IMR-90 (cell line): ENCODE results near the gene IRS2. TPM values are rescaled to one million over a fixed set of nuclear protein-coding genes. Genes with fewer than 3 reads are reported as not detected.

ENCODE experiments used
- ATAC-seq: fragments of 200-7000 bp; cut with Tn5 transposase; 2 replicates; pipeline ENCODE4 v1.9.1; 2020; ENCODE audit warnings: low read depth, mild to moderate bottlenecking, moderate library complexity
- BruUV-seq: library from RNA; stranded (reverse); fragments of 400-500 nt; replicated peaks from 2 replicates; lab custom pipeline; 2021; lab: Mats Ljungman, UMichigan
- CTCF ChIA-PET: fragments of 300-600 bp; formaldehyde crosslinking; extraction: SDS; loops from one replicate; lab custom pipeline; 2021; ENCODE audit warnings: antibody characterized with exemption; lab: Yijun Ruan, JAX
- POLR2A ChIA-PET: fragments of 300-600 bp; sonication (Branson Sonifier 250); formaldehyde crosslinking; loops from one replicate; lab custom pipeline; 2022; ENCODE audit warnings: antibody characterized with exemption; ENCODE audit not compliant: unreplicated experiment; lab: Charles Lee
- DNase-seq: peaks from one replicate; pipeline ENCODE4 v3.0.0; 2013
- H2AFZ ChIP-seq: replicated peaks from 2 replicates; pipeline ENCODE3; 2013; ENCODE audit warnings: low read length, mild to moderate bottlenecking; ENCODE audit not compliant: poor library complexity
- H2AK5ac ChIP-seq: 2 replicates; pipeline ENCODE4 v1.6.1; 2013; ENCODE audit warnings: low read depth, low read length, inconsistent platforms
- H2AK9ac ChIP-seq: replicated peaks from 2 replicates; pipeline ENCODE3; 2013; ENCODE audit warnings: mild to moderate bottlenecking, low read depth, low read length, moderate library complexity; ENCODE audit not compliant: poor library complexity
- H2BK120ac ChIP-seq: 2 replicates; pipeline ENCODE4 v1.6.1; 2013; ENCODE audit warnings: low read depth, low read length, inconsistent platforms
- H2BK15ac ChIP-seq: 3 replicates; pipeline ENCODE4 v1.6.1; 2013; ENCODE audit warnings: low read depth, low read length, inconsistent platforms
- H2BK20ac ChIP-seq: 2 replicates; pipeline ENCODE4 v1.6.1; 2013; ENCODE audit warnings: low read depth, mild to moderate bottlenecking, inconsistent platforms, low read length, moderate library complexity
- H2BK5ac ChIP-seq: 2 replicates; pipeline ENCODE4 v1.6.1; 2013; ENCODE audit warnings: mild to moderate bottlenecking, low read depth, low read length, inconsistent platforms; ENCODE audit not compliant: poor library complexity, severe bottlenecking
- H3K14ac ChIP-seq: replicated peaks from 2 replicates; pipeline ENCODE4 v1.6.1; 2013; ENCODE audit warnings: low read depth, low read length, inconsistent platforms
- H3K18ac ChIP-seq: 2 replicates; pipeline ENCODE4 v1.6.1; 2013; ENCODE audit warnings: low read depth, low read length, control low read depth
- H3K23ac ChIP-seq: 2 replicates; pipeline ENCODE4 v1.6.1; 2013; ENCODE audit warnings: low read depth, low read length, inconsistent platforms
- H3K27ac ChIP-seq: 2 replicates; pipeline ENCODE4 v1.5.1; 2013; ENCODE audit warnings: mild to moderate bottlenecking, control low read depth, low read length; ENCODE audit not compliant: insufficient read depth
- H3K27me3 ChIP-seq: 2 replicates; pipeline ENCODE4 v1.6.1; 2013; ENCODE audit warnings: low read length; ENCODE audit not compliant: control insufficient read depth, insufficient read depth
- H3K36me3 ChIP-seq: 2 replicates; pipeline ENCODE4 v1.6.1; 2013; ENCODE audit warnings: low read length, mixed read lengths; ENCODE audit not compliant: control insufficient read depth, insufficient read depth
- H3K4ac ChIP-seq: 2 replicates; pipeline ENCODE4 v1.6.1; 2013; ENCODE audit warnings: low read depth, low read length, inconsistent platforms
- H3K4me1 ChIP-seq: 2 replicates; pipeline ENCODE4 v1.6.1; 2013; ENCODE audit warnings: low read length, mixed read lengths; ENCODE audit not compliant: control insufficient read depth, insufficient read depth
- H3K4me2 ChIP-seq: 2 replicates; pipeline ENCODE4 v1.6.1; 2013; ENCODE audit warnings: low read depth, mild to moderate bottlenecking, control low read depth, low read length, moderate library complexity
- H3K4me3 ChIP-seq: 2 replicates; pipeline ENCODE4 v1.5.1; 2013; ENCODE audit warnings: low read depth, mild to moderate bottlenecking, control low read depth, low read length, moderate library complexity; ENCODE audit not compliant: insufficient read depth
- H3K56ac ChIP-seq: 2 replicates; pipeline ENCODE4 v1.6.1; 2013; ENCODE audit warnings: low read length, inconsistent platforms; ENCODE audit not compliant: insufficient read depth; ENCODE audit errors: extremely low read depth
- H3K79me1 ChIP-seq, 2 experiments: 2 replicates each; pipeline ENCODE4 v1.6.1; 2013; ENCODE audit warnings: low read length in 2 of 2, inconsistent platforms in 1 of 2, low read depth in 1 of 2
- H3K9ac ChIP-seq: 2 replicates; pipeline ENCODE4 v1.6.1; 2013; ENCODE audit warnings: low read depth, low read length, control low read depth
- H3K9me1 ChIP-seq: 2 replicates; pipeline ENCODE4 v1.6.1; 2013; ENCODE audit warnings: low read length, inconsistent platforms; ENCODE audit not compliant: insufficient read depth
- H3K9me3 ChIP-seq: 2 replicates; pipeline ENCODE4 v1.6.1; 2013; ENCODE audit warnings: low read length; ENCODE audit not compliant: control insufficient read depth, insufficient read depth
- H4K20me1 ChIP-seq: 2 replicates; pipeline ENCODE4 v1.6.1; 2013; ENCODE audit warnings: low read length, inconsistent platforms; ENCODE audit not compliant: insufficient read depth
- H4K5ac ChIP-seq: 2 replicates; pipeline ENCODE4 v1.6.1; 2013; ENCODE audit warnings: mild to moderate bottlenecking, low read depth, low read length, control low read depth
- H4K8ac ChIP-seq, 2 experiments: 2 replicates each; pipeline ENCODE4 v1.6.1; 2013; ENCODE audit warnings: low read depth in 2 of 2, low read length in 2 of 2, control low read depth in 1 of 2, inconsistent platforms in 1 of 2
- H4K91ac ChIP-seq: 2 replicates; pipeline ENCODE4 v1.6.1; 2013; ENCODE audit warnings: low read depth, low read length, inconsistent platforms; ENCODE audit not compliant: insufficient read depth
- CEBPB ChIP-seq: IDR thresholded peaks from 2 replicates; pipeline ENCODE4 v1.6.1; 2012; ENCODE audit warnings: low read depth, low read length, improper control_type of control experiment
- CHD1 ChIP-seq: IDR thresholded peaks from 2 replicates; pipeline ENCODE4 v1.6.1; 2012; ENCODE audit warnings: low read depth, low read length, improper control_type of control experiment
- FOS ChIP-seq: fragments of 150-350 bp; IDR thresholded peaks from 2 replicates; pipeline ENCODE4 v1.6.1; 2016; ENCODE audit warnings: low read depth, low read length
- MAFK ChIP-seq: IDR thresholded peaks from 2 replicates; pipeline ENCODE4 v1.6.1; 2012; ENCODE audit warnings: low read depth, low read length, improper control_type of control experiment
- NFE2L2 ChIP-seq: fragments of 150-350 bp; IDR thresholded peaks from 2 replicates; pipeline ENCODE4 v1.6.1; 2016; ENCODE audit warnings: low read depth, mild to moderate bottlenecking, low read length
- POLR2A ChIP-seq: IDR thresholded peaks from 2 replicates; pipeline ENCODE4 v1.6.1; 2012; ENCODE audit warnings: mild to moderate bottlenecking, low read depth, low read length
- RAD21 ChIP-seq: IDR thresholded peaks from 2 replicates; pipeline ENCODE4 v1.6.1; 2012; ENCODE audit warnings: low read length, improper control_type of control experiment
- RCOR1 ChIP-seq: IDR thresholded peaks from 2 replicates; pipeline ENCODE4 v1.6.1; 2012; ENCODE audit warnings: mild to moderate bottlenecking, low read length, improper control_type of control experiment; ENCODE audit not compliant: insufficient replicate concordance
- RFX5 ChIP-seq: IDR thresholded peaks from 2 replicates; pipeline ENCODE4 v1.8.0; 2012; ENCODE audit warnings: low read depth, mild to moderate bottlenecking, low read length, moderate library complexity
- SMC3 ChIP-seq: fragments of 150-350 bp; IDR thresholded peaks from 2 replicates; pipeline ENCODE4 v1.6.1; 2016; ENCODE audit warnings: low read depth, mild to moderate bottlenecking, antibody characterized with exemption, low read length, moderate library complexity
- WGBS, 2 experiments: methylation state at CpG; one replicate each; pipeline versions ENCODE4 v1.1.5 to v1.1.7; 2013; ENCODE audit warnings: missing lambda C conversion rate in 2 of 2; ENCODE audit not compliant: insufficient read length in 1 of 2; ENCODE audit errors: extremely low coverage in 2 of 2; 5-methylcytosine and 5-hydroxymethylcytosine counted together
- dilution Hi-C: fragments of 300-500 bp; cut with HindIII; formaldehyde crosslinking; loops from one replicate; pipeline ENCODE4 v1.14.3; 2018; ENCODE audit warnings: low sequenced_read_pairs; ENCODE audit not compliant: unreplicated experiment
- in situ Hi-C: fragments of 300-500 bp; cut with MboI; formaldehyde crosslinking; loops from 3 replicates; pipeline ENCODE4 v1.14.3; 2019; ENCODE audit warnings: low sequenced_read_pairs, inconsistent platforms, mixed read lengths
- intact Hi-C: fragments of 100-400 bp; cut with micrococcal nuclease; formaldehyde crosslinking; loops from 2 replicates; pipeline ENCODE4 v1.10.0; 2022
- polyA plus RNA-seq, 3 experiments: library from polyadenylated mRNA; depleted of rRNA; stranded (reverse); fragments of >200 nt; gene quantifications; 2 replicates each; pipeline ENCODE4 v1.2.3, GENCODE V29; 2012; ENCODE audit warnings: low replicate concordance in 1 of 3
- total RNA-seq: library from RNA; depleted of rRNA; stranded (reverse); fragments of >200 nt; gene quantifications from 2 replicates; pipeline ENCODE4 v1.2.3, GENCODE V29; 2012
- TF ChIP-seq, protein P1 (sequence below): fragments of 150-350 bp; IDR thresholded peaks from 2 replicates; pipeline ENCODE4 v1.6.1; 2017; ENCODE audit warnings: mild to moderate bottlenecking, antibody characterized with exemption, low read length, low read depth
- TF ChIP-seq, protein P2 (sequence below): fragments of 150-350 bp; IDR thresholded peaks from 2 replicates; pipeline ENCODE4 v1.6.1; 2016; ENCODE audit warnings: low read depth, mild to moderate bottlenecking, low read length, moderate library complexity, borderline replicate concordance
- TF ChIP-seq, protein P3 (sequence below): conservative IDR thresholded peaks from 2 replicates; pipeline ENCODE4 v1.5.1; 2012; ENCODE audit warnings: mild to moderate bottlenecking, low read depth, low read length, improper control_type of control experiment

Gene IRS2
- total and polyA plus RNA-seq, 2 of the 4 experiments (the other 2 are of a cell fraction) = 0.36 to 1.4 TPM

DNA sequence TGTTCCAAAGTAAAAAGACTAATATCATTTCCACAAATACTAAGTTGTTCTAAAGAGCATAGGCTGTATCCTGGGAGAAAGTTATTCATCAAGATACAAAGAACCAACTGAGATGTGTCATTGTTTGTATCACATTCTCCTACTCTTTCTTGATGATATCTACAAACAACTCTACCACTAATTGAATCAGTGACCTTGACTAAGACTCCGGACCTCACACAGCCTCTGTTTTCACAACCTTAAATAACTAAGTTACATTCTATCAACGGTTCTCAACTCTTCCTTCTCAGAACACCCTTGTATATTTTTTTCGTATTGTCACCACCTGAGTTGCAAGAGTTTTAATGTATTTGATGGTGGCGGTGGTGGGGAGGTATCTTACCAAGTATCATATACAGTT is 12.6 kb downstream of the IRS2 start:
- H3K9ac ChIP-seq = no peak overlapping the region
- no peak overlapping the region for H4K5ac ChIP-seq
- no peak overlapping the region for H3K27ac ChIP-seq
- ATAC-seq = no peak
- dilution Hi-C loops (no loop called here), in situ Hi-C loops (loop anchor here (10.0 kb wide), 1 partner anchor 809 kb away; no protein-coding TSS in a partner anchor), intact Hi-C loops (no loop called here)
- H2BK120ac ChIP-seq = no peak overlapping the region
- no peak overlapping the region for H3K14ac ChIP-seq
- H2BK15ac ChIP-seq = no peak overlapping the region
- no peak overlapping the region for H3K4ac ChIP-seq
- ChIA-PET CTCF (no interaction called here), POLR2A (no interaction called here)
- peaks cover 11% of the 10 kb centered on the region for H3K36me3 ChIP-seq
- 0 out of 2 replicates have a peak, but pooled peaks cover 3% of the 10 kb centered on the region for H3K9me1 ChIP-seq
- H4K91ac ChIP-seq = no peak overlapping the region
- no peak overlapping the region for H3K4me2 ChIP-seq
- no peaks in the 10 kb centered on the region for H3K9me3 ChIP-seq
- no peak overlapping the region for H2AK5ac ChIP-seq
- no peak overlapping the region for H3K23ac ChIP-seq
- H2AFZ ChIP-seq = no peak overlapping the region
- H3K18ac ChIP-seq = no peak overlapping the region
- H3K27me3 ChIP-seq = no peaks in the 10 kb centered on the region
- H3K4me1 ChIP-seq = peaks cover 3% of the 10 kb centered on the region
- WGBS, 2 experiments = no CpG with 5 or more reads among the region's 4 CpGs
- H4K20me1 ChIP-seq = peaks cover 32% of the 10 kb centered on the region
- no peak overlapping the region for H3K4me3 ChIP-seq
- H4K8ac ChIP-seq = no peak overlapping the region
- H2BK20ac ChIP-seq = no peak overlapping the region
- peaks cover 23 to 46% of the 10 kb centered on the region in 2 experiments for H3K79me1 ChIP-seq
- DNase-seq = no peak
- no peak overlapping the region for H2AK9ac ChIP-seq
- TF ChIP-seq, protein P1, sequence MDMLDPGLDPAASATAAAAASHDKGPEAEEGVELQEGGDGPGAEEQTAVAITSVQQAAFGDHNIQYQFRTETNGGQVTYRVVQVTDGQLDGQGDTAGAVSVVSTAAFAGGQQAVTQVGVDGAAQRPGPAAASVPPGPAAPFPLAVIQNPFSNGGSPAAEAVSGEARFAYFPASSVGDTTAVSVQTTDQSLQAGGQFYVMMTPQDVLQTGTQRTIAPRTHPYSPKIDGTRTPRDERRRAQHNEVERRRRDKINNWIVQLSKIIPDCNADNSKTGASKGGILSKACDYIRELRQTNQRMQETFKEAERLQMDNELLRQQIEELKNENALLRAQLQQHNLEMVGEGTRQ = no peak
- TF ChIP-seq, protein P2, sequence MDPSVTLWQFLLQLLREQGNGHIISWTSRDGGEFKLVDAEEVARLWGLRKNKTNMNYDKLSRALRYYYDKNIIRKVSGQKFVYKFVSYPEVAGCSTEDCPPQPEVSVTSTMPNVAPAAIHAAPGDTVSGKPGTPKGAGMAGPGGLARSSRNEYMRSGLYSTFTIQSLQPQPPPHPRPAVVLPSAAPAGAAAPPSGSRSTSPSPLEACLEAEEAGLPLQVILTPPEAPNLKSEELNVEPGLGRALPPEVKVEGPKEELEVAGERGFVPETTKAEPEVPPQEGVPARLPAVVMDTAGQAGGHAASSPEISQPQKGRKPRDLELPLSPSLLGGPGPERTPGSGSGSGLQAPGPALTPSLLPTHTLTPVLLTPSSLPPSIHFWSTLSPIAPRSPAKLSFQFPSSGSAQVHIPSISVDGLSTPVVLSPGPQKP = no peak
- no peak for TF ChIP-seq CEBPB
- TF ChIP-seq RAD21 = no peak
- no peak for TF ChIP-seq MAFK
- TF ChIP-seq FOS = no peak
- TF ChIP-seq CHD1 = no peak
- TF ChIP-seq RCOR1 = no peak
- TF ChIP-seq, protein P3, sequence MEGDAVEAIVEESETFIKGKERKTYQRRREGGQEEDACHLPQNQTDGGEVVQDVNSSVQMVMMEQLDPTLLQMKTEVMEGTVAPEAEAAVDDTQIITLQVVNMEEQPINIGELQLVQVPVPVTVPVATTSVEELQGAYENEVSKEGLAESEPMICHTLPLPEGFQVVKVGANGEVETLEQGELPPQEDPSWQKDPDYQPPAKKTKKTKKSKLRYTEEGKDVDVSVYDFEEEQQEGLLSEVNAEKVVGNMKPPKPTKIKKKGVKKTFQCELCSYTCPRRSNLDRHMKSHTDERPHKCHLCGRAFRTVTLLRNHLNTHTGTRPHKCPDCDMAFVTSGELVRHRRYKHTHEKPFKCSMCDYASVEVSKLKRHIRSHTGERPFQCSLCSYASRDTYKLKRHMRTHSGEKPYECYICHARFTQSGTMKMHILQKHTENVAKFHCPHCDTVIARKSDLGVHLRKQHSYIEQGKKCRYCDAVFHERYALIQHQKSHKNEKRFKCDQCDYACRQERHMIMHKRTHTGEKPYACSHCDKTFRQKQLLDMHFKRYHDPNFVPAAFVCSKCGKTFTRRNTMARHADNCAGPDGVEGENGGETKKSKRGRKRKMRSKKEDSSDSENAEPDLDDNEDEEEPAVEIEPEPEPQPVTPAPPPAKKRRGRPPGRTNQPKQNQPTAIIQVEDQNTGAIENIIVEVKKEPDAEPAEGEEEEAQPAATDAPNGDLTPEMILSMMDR = no peak
- no peak for TF ChIP-seq NFE2L2
- TF ChIP-seq POLR2A = no peak
- no peak for TF ChIP-seq SMC3
- TF ChIP-seq RFX5 = no peak
- no peak overlapping the region for H2BK5ac ChIP-seq
- BruUV-seq = no TSS peak
- H3K56ac ChIP-seq = no peak overlapping the region
